Measurements from ENCODE around the gene SLC35A1.

SLC35A1 gene

DNA sequence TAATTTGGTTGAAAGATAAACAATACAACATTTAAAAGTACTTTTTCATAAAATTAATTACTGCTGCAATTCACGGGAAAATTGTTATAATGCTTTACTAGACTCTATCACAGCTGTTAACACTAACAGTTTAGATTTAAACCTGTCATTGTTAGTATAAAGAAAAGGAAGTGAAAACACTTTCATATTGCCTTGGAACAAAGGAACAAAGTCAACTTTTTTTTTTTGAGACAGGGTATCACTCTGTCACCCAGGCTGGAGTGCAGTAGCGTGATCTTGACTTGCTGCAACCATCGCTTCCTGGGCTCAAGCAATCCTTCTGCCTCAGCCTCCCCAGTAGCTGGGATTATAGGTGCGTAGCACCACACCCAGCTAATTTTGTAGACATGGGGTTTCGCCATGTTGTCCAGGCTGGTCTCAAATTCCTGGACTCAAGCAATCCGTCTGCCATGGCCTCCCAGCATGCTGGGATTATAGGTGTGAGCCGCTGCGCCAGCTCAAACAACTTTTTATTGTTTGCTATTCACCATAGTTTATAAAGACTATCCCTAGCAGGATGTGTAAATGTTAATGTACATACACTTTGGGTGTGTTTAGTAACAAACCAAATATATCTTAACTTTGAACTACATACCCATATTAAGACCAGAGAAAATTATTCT is 22.1 kb downstream of the SLC35A1 start:
- TF ChIP-seq SIN3A (IDR thresholded peaks at IDR 0.05; ENCODE audit: borderline replicate concordance, insufficient read depth, low read length) (no peak), FOXP2 (optimal IDR thresholded peaks at IDR 0.05; ENCODE audit: borderline replicate concordance, extremely low read depth, extremely low read length, insufficient read depth) (no peak), TAF1 (IDR thresholded peaks at IDR 0.05; ENCODE audit: borderline replicate concordance, insufficient read depth, low read length) (no peak), POLR2AphosphoS5 (IDR thresholded peaks at IDR 0.05; ENCODE audit: low read depth, low read length) (no peak)
- TF ChIP-seq, protein P1, sequence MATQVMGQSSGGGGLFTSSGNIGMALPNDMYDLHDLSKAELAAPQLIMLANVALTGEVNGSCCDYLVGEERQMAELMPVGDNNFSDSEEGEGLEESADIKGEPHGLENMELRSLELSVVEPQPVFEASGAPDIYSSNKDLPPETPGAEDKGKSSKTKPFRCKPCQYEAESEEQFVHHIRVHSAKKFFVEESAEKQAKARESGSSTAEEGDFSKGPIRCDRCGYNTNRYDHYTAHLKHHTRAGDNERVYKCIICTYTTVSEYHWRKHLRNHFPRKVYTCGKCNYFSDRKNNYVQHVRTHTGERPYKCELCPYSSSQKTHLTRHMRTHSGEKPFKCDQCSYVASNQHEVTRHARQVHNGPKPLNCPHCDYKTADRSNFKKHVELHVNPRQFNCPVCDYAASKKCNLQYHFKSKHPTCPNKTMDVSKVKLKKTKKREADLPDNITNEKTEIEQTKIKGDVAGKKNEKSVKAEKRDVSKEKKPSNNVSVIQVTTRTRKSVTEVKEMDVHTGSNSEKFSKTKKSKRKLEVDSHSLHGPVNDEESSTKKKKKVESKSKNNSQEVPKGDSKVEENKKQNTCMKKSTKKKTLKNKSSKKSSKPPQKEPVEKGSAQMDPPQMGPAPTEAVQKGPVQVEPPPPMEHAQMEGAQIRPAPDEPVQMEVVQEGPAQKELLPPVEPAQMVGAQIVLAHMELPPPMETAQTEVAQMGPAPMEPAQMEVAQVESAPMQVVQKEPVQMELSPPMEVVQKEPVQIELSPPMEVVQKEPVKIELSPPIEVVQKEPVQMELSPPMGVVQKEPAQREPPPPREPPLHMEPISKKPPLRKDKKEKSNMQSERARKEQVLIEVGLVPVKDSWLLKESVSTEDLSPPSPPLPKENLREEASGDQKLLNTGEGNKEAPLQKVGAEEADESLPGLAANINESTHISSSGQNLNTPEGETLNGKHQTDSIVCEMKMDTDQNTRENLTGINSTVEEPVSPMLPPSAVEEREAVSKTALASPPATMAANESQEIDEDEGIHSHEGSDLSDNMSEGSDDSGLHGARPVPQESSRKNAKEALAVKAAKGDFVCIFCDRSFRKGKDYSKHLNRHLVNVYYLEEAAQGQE (IDR thresholded peaks at IDR 0.05; ENCODE audit: insufficient read depth in 1 of 2, low read depth in 2 of 2, low read length in 2 of 2), result no peak

- TF ChIP-seq FOXP2 (optimal IDR thresholded peaks at IDR 0.05; ENCODE audit: borderline replicate concordance, extremely low read depth, extremely low read length, insufficient read depth) (no peak), SIN3A (IDR thresholded peaks at IDR 0.05; ENCODE audit: borderline replicate concordance, insufficient read depth, low read length) (no peak), POLR2AphosphoS5 (IDR thresholded peaks at IDR 0.05; ENCODE audit: low read depth, low read length) (no peak), TAF1 (IDR thresholded peaks at IDR 0.05; ENCODE audit: borderline replicate concordance, insufficient read depth, low read length) (no peak)
- TF ChIP-seq, protein P1 (IDR thresholded peaks at IDR 0.05; ENCODE audit: insufficient read depth in 1 of 2, low read depth in 2 of 2, low read length in 2 of 2), result no peak
Measured at GRCh38 chr6:87498048-87498447, 25.3 kb downstream of the SLC35A1 start.

- TF ChIP-seq FOXP2 (optimal IDR thresholded peaks at IDR 0.05; ENCODE audit: borderline replicate concordance, extremely low read depth, extremely low read length, insufficient read depth), result no peak
- no peak for TF ChIP-seq SIN3A (IDR thresholded peaks at IDR 0.05; ENCODE audit: borderline replicate concordance, insufficient read depth, low read length)
- TF ChIP-seq, protein P1 (IDR thresholded peaks at IDR 0.05; ENCODE audit: insufficient read depth in 1 of 2, low read depth in 2 of 2, low read length in 2 of 2), result no peak
- TF ChIP-seq POLR2AphosphoS5 (IDR thresholded peaks at IDR 0.05; ENCODE audit: low read depth, low read length), result no peak
- no peak for TF ChIP-seq TAF1 (IDR thresholded peaks at IDR 0.05; ENCODE audit: borderline replicate concordance, insufficient read depth, low read length)
Measured at GRCh38 chr6:87501809-87502572, 29.2 kb downstream of the SLC35A1 start.

DNA sequence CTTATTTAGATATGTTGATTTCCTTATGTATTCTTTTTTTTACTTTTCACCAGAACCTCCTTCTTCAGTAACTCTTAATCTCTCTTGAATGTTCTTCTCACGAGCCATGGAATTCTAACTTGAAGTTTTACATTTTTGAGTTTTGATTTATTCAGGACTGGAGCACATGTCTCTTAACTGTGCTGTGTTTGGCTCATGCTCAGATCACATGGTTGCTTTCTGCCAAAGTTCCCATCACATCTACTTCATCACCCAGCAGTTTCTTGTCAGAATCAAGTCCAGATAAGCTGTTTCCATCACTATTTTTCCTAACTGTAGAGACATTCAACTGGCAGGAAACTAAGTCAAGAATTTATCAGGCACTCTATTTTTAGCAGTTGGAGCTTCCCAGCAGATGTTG is 31.7 kb downstream of the SLC35A1 start:
- TF ChIP-seq FOXP2 (optimal IDR thresholded peaks at IDR 0.05; ENCODE audit: borderline replicate concordance, extremely low read depth, extremely low read length, insufficient read depth) (no peak), SIN3A (IDR thresholded peaks at IDR 0.05; ENCODE audit: borderline replicate concordance, insufficient read depth, low read length) (no peak), TAF1 (IDR thresholded peaks at IDR 0.05; ENCODE audit: borderline replicate concordance, insufficient read depth, low read length) (no peak), POLR2AphosphoS5 (IDR thresholded peaks at IDR 0.05; ENCODE audit: low read depth, low read length) (no peak)
- TF ChIP-seq, protein P1 (IDR thresholded peaks at IDR 0.05; ENCODE audit: insufficient read depth in 1 of 2, low read depth in 2 of 2, low read length in 2 of 2), result no peak

All from PFSK-1 (cell line).